KG1 (cell line): ENCODE data around the gene KDM2A.
A peak's percentile ranks its signal among the peaks of the same experiment; 100 is the strongest.

Experiments used
- DNase-seq: peaks from one replicate; lab custom pipeline; 2025; lab: John Stamatoyannopoulos, UW

The KDM2A gene

DNA sequence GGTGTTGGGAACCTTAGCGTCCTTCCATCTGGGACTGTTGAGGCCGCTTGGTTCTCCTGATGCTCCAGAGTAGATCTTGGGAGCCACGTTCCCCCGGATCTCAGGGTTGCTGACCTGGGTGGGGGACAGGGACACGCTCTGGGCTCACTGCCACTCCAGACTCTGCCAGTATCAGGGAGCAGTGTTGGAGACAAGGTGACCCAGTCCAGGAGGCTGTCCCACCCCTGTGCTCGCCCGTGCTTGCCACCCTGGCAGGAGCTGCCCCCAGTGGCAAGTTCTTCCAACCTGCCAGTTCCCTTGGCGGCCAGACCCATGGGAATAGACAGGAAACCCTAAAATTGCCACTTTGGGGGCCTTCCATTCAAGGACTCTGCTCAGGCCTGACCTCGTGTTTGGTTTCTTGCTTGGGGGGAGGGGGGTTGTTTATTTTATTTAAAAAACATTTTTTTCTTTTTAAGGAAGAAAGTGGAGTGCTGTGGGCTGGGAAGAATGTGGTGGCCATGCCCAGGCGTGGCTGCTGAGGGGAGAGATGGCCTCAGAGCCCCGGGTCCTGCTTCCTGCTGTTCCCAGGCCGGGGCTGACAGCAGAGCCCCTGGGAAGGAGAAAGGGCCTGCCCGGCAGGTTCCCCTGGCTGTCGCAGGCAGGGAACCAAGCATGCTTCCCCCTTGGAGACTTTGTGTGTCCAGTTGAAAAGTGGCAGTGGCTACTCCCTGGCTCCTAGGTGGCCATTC, 154.4 kb downstream of the KDM2A start:
- no peak for DNase-seq

DNA sequence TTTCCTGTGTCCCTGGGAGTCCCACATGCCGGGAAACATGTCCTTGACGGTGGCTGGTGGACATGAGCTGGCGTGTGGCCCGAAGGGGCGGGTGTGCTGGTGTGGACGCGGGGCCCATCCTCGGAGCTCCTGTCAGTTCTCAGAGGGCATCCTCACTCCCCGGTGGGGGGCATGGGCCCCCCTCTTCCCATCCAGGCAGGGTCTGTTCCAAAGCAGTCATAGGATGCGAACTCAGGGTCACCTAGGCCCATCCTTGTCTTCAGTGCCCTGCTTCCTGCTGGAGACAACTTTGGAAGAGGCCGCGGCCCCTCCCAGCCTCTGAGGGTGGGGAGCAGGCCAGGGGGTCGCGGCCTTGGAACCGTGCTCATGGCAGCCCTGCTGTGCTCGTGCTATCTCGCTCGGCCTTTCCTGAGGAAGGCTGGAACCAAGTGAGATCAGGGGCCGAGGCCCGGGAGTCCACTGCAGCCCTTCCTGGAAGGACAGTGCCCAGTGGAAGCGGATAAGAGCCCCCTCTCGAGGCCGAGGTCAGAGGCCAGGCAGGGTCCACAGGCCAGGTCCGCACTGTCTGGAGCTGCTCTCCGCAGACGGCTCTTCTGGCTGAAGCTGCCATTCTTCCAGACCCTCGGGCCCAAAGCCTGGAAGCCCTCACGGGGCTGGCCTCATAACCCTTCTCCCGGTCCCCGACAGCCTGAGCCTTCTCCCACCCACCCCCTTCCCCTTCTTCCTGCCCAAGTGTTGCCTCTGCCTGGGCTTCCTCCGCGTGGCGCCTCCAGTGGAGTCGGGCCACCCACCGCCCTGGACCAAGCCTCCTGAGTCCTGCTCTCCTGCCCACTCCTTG, 155.9 kb downstream of the KDM2A start:
- no peak for DNase-seq

DNA sequence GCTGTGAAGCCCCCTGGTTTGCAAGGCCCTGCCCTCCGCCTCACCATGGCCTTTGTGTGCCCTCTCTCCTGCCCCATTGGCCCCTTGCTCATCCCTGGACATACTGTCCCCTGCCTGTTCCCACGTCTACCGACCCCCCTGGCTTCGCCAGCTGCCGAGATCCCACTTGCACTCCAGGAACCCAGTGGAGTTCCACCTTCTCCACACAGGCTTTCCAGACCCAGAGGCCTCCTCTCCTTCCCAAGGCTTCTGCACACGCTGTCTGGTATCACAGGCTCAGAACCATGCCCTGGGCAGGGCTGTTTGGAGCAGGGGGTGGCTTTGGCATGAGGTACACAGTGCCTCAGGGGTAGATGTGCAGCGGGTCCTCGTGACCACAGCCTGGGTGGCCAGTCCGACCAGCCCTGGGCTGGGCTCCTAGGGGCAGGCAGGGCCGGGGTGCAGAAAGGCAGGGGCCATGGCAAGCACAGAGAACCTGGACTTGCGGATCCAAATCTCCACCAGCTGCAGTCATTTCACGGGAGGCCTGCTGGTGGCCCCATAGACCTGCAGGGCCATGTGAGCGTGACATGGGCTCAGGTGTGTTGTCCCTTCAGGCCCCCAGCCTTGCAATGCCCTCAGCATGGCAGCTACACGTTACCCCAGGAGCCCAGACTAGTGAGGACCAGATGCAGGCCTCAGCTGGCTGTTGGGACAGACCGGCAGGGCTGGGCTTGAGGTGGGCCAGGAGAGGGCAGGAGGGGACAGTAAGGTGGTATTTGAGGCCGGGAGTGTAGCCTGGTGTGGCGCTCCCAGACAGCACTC, 156.7 kb downstream of the KDM2A start:
- no peak for DNase-seq

DNA sequence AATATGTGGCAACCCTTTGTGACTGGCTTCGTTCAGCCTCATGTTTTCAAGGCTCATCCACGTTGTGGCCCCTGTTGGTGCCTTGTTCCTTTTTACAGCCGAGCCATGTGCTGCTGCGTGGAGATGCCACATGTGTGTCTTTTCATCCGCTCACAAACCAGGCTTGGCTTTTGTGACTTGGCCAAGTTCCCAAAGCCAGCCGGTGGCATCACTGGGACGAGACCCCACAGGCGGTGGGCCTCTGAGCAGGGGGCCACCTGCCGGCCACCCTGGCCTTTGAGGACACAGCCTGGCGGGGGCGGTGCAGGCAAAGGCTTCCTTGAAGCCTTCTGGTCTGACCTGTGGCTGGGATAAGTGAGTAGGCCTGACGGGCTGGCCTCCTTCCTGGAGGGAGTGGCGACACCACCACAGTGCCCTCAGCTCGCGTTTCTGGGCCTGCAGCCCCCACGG, 157.7 kb downstream of the KDM2A start:
- peak; percentile 98 for DNase-seq

DNA sequence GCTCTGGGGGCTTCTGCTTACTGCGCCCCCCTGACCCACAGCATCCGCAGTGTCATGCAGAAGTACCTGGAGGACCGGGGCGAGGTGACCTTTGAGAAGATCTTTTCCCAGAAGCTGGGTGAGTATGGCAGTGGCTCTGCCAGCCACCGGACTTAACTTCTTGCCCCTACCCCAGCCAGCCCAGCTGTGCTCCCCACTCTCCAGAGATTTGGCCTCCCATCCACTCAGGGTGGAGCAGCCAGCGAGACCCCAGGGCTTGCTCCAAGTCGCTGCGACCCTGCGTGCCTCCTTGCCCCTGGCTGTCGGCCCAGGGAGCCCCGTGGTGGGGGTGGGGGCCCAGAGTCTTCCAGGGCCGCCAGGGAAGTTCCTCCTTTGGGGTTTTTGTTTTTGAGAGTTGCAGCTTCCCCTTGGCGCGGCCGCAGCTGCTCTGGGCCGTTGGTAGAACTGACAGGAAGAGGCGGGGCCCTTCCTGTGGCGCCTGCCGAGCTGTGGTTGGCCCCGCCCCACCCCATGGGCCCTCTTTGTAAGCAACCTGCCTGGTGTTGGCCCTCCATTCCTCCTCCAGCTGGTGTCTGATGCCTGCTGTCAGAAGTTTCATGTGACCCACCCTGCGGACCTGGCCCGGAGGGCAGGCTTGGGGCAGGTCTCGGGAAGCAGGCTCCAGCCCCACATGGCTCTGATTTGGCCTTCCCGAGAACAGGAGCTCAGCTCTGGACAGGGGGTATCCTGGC, 158.3 kb downstream of the KDM2A start:
- DNase-seq, result peak; percentile 99

DNA sequence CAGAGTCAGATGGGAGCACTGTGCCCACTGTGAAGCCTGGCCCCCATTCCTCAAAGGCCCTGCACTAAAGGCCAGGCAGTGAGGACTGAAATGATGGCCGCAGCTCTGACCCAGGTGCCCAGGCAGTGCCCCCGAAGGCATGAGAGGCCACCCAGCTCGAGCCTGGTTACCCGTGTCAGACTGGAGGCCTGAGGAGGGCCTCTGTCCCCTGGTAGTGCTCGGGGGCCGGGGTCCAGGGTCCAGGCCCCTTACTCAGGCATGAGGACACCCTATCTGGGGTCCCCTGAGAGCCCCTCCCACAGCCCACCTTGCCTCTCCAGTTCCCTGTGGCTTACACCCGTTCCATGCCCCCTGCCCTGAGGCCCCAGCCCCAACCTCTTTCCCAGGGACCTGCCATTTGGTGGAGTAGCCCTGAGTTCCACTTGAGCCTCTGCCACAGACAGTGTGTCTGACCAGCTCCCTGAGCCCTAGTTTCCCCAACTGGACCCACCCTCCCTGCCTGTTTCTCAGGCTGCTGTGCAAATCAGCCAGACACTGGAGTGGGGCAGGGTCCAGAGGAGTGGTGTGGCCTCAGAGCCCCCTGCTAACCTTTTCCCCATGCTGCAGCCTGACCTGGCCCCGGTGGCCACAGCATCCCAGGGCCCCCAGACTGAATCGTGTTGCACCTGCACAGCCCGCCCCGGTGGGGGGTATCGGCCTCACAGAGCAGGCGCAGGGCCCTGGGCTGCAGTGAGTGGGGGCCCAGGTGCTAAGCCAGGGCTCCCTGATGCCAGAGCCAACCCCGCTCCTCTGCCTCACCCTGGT, 159.3 kb downstream of the KDM2A start:
- no peak for DNase-seq

DNA sequence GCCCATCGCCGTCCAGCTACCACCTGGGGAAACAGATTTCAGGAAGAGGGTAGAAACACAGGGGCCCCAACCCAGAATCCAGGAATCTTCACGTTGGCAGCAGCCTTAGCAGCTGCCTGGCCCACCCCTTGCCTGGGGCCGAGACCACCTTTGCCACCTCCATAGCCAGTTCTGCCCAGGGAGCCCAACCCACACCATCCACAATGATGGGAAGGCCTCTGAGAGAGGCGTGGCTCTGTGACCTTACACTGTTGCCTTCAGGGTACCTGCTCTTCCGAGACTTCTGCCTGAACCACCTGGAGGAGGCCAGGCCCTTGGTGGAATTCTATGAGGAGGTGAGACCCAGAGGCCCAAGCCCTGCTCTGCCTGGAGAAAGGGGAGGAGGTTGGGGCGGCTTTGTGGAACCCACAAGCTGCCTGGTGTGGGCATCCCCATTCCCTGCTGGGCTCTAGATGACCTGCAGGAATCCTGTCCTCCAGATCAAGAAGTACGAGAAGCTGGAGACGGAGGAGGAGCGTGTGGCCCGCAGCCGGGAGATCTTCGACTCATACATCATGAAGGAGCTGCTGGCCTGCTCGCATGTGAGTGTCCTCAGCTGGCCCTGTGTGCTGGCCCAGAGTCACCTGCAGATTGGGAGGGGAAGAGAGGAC, 160.0 kb downstream of the KDM2A start:
- DNase-seq, result no peak

DNA sequence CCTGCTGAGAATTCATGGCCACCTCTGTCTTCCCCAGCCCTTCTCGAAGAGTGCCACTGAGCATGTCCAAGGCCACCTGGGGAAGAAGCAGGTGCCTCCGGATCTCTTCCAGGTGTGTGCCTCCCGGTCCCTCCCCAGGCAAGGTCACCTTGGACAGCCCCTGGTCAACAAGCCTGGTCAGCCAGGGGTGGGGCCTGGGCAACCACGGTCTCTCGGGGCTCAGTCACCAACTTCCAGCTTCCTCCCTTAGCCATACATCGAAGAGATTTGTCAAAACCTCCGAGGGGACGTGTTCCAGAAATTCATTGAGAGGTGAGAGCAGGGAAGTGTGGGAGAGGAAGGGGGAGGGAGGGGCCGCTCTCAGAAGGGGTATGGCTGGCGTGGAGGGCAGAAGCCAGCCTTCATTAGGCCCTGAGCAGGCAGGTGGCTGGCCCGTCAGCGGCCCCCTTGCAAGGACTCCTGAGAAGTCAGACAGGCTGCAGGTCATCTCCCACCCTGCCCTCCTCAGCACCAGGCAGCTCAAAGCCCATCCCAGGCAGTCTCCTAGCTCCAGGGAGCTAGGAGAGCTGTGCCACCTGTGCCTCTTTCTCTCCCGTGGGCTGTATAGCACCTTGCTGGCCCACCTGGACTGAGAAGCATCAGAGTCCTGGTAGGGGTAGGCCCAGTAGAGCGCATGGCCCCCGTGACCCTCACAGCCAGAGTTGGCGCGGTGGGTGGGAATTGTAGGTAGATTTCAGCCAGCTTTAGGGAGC, 160.7 kb downstream of the KDM2A start:
- DNase-seq, result no peak

DNA sequence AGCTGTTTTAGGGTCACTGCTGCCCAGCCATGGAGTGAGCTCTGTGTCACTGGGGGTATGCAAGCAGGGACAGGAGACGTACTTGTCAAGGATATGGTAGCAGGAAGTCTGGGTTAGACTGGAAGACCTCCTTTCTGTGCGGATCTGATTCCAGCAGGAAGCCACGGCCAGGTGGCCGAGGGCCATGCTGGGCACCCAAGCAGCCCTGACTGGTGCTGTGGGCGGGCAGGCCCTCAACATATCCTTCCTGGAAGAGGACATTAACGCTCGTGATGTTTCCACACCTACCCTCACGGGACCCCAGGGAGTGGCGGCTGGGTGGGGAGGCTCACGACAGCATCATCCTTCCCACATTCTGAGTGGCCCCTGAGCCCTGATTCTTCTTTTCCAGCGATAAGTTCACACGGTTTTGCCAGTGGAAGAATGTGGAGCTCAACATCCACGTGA, 161.3 kb downstream of the KDM2A start:
- no peak for DNase-seq

DNA sequence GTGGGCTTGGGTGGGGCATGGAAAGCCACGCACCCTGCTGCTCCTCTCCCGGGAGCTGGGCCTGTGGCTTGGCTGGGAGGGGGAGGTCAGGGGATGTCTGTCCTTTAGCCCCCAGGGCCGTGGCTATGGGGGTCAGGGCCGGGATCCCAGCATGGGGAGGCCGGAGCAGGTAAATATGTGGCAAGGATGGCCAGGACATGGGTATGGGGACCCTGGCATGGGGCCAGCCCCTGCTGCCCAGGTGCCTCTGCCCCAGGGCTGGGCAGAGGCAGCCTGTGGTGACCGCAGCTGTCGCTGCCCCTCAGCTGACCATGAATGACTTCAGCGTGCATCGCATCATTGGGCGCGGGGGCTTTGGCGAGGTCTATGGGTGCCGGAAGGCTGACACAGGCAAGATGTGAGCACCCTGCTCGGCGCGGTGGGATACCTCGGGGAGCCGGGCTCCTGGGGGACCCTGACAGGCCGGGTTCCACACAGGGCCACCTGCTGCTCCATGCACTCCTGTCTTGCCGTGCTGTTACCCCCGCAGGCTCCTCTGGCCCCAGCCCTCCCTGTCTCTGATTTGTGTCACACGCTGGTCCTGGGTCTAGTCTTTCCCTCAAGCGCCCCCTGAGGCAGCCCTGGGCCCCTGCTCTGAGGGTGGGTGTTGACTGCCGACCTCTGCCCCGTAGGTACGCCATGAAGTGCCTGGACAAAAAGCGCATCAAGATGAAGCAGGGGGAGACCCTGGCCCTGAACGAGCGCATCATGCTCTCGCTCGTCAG, 161.9 kb downstream of the KDM2A start:
- no peak for DNase-seq

DNA sequence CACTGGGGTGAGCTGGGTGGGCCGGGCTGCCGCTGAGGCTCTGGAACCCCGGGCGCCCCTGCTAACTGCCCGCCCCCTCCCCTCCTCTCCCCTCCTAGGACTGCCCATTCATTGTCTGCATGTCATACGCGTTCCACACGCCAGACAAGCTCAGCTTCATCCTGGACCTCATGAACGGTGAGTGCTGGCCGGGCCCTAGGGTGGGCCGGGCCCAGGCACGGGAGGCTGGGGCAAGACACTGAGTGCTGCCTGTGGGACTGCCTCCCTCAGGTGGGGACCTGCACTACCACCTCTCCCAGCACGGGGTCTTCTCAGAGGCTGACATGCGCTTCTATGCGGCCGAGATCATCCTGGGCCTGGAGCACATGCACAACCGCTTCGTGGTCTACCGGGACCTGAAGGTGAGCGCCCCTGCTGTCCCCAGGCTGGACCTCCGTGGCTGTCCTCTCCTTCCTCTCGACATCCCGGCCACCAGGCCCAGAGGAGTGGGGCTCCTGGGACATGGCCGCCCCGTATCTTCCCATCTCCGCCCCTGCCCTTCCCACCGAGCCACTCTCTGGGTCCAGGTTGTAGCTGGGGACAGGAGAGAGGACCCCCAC, 162.6 kb downstream of the KDM2A start:
- no peak for DNase-seq

DNA sequence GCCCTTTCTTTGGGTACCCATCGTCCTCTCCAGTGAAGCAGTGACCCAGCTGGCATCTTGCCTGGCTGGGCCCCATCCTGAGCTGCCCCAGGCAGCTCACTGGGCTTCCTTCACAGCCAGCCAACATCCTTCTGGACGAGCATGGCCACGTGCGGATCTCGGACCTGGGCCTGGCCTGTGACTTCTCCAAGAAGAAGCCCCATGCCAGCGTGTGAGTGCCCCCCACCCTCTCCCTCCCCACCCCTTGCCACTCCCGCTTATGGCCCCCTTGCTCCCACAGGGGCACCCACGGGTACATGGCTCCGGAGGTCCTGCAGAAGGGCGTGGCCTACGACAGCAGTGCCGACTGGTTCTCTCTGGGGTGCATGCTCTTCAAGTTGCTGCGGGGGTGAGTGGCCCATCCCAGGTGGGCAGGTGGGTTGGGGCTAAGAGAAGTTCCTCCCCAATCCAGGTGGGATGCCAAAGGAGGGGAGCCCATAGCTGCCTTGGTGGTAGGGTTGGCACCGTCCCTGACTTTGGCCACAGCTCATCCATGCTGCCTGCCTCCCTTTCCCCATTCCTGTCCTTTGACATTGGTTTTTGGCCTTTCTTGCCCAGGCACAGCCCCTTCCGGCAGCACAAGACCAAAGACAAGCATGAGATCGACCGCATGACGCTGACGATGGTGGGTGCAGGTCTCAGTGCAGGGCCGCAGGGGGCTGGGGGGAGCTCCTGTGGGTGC, 163.3 kb downstream of the KDM2A start:
- no peak for DNase-seq

DNA sequence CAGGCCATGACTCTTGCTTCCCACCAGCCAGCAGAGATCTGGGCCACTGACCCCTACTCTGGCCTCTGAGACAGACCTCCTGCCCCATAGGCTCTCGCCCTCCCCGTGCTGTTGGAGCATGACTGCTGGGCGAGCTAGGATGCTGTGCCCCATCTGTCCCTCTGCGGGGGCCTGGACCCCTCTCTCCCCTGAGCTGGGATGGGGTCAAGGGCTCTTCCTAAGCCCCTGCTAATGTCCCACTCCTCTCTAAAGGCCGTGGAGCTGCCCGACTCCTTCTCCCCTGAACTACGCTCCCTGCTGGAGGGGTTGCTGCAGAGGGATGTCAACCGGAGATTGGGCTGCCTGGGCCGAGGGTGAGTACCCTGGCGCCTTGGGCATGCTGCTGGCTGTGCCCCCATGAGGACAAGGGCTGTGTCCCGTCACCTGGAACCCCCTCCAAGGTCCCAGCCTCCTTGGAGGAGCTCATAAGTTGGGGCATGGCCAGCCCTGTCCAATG, 163.9 kb downstream of the KDM2A start:
- no peak for DNase-seq

DNA sequence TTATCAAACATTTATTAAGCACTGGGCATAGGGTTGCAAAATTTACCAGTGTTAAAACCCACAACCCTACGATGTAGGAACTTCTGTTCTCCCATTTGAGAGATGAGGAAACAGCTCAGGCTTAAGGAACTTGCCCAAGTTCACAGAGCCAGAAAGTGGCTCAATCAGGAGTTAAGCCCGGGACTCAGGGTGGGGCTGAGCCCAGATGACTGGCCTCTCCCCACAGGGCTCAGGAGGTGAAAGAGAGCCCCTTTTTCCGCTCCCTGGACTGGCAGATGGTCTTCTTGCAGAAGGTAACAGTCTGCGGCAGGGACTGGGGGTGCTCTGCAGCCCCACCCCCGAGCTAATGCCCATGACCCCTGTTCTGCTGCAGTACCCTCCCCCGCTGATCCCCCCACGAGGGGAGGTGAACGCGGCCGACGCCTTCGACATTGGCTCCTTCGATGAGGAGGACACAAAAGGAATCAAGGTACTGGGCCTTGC, 164.5 kb downstream of the KDM2A start:
- no peak for DNase-seq

DNA sequence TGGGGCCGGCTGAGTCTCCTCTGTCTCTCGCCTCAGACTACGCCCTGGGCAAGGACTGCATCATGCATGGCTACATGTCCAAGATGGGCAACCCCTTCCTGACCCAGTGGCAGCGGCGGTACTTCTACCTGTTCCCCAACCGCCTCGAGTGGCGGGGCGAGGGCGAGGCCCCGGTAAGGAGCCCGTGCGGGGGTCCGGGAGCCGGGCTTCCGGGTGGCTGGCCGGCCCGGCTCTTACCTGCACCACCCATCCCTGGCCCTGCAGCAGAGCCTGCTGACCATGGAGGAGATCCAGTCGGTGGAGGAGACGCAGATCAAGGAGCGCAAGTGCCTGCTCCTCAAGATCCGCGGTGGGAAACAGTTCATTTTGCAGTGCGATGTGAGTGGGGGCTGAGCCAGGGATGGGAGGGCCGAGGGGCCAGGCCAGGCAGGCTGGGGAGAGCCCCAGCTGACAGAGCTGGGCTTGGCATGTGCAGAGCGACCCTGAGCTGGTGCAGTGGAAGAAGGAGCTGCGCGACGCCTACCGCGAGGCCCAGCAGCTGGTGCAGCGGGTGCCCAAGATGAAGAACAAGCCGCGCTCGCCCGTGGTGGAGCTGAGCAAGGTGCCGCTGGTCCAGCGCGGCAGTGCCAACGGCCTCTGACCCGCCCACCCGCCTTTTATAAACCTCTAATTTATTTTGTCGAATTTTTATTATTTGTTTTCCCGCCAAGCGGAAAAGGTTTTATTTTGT, 165.9 kb downstream of the KDM2A start:
- DNase-seq, result no peak
